Endothelial cell (in vitro differentiated cells): ENCODE data around the gene CAPN1. TPM values are rescaled to one million over a fixed set of nuclear protein-coding genes. Genes with fewer than 3 reads are reported as not detected.
"Not testable (repeated sequence)": the region's sequence is repeated elsewhere in the genome, so short reads cannot be mapped to it uniquely, and the experiment has no call there.

Experiments
- DNase-seq: peaks from one replicate; pipeline ENCODE4 v3.0.0; 2021; ENCODE audit warnings: low spot score
- H3K27ac Mint-ChIP-seq: one replicate; pipeline ENCODE4 v1.8.0; 2021; ENCODE audit warnings: mixed read lengths, inconsistent platforms; ENCODE audit not compliant: unreplicated experiment
- H3K27me3 Mint-ChIP-seq: one replicate; pipeline ENCODE4 v1.8.0; 2021; ENCODE audit warnings: mild to moderate bottlenecking, moderate library complexity, mixed read lengths, inconsistent platforms; ENCODE audit not compliant: unreplicated experiment
- H3K36me3 Mint-ChIP-seq: one replicate; pipeline ENCODE4 v1.8.0; 2021; ENCODE audit warnings: mild to moderate bottlenecking, low read depth, mixed read lengths, inconsistent platforms; ENCODE audit not compliant: unreplicated experiment
- H3K4me1 Mint-ChIP-seq: one replicate; pipeline ENCODE4 v1.8.0; 2021; ENCODE audit warnings: mild to moderate bottlenecking, mixed read lengths, inconsistent platforms; ENCODE audit not compliant: unreplicated experiment
- H3K4me3 Mint-ChIP-seq: one replicate; pipeline ENCODE4 v1.8.0; 2021; ENCODE audit warnings: mild to moderate bottlenecking, mixed read lengths, inconsistent platforms; ENCODE audit not compliant: unreplicated experiment
- H3K9me3 Mint-ChIP-seq: one replicate; pipeline ENCODE4 v1.8.0; 2021; ENCODE audit warnings: mixed read lengths, inconsistent platforms; ENCODE audit not compliant: unreplicated experiment
- total RNA-seq: library from RNA; stranded (reverse); fragmentation: NEBNext Ultra II Directional; extraction: Animal tissue kit (Norgen Biotek cat#: 25700); gene quantifications from one replicate; pipeline ENCODE4 v1.2.1, GENCODE V29; 2021; ENCODE audit not compliant: unreplicated experiment
- TF ChIP-seq, protein P1 (sequence below): fragments of 200-600 bp; sonication (generic); IDR thresholded peaks from one replicate; pipeline ENCODE4 v1.5.0; 2021; ENCODE audit warnings: antibody characterized with exemption; ENCODE audit not compliant: unreplicated experiment

Gene CAPN1
- total RNA-seq, 1 donor from 2014 or later = 148 TPM

DNA sequence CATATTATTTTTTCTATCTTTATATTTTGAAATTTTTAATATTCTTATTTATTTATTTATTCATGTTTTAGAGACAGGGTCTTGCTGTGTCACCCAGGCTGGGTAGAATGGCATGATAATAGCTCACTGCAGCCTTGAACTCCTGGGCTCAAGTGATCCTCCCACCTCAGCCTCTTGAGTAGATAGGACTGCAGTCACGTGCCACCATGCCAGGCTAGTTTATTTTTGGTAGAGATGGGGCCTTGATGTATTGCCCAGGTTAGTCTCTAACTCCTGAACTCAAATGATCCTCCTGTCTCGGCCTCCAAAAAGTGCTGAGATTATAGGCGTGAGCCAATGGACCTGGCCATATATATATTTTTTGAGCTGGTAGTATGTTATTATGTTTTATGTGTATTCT, 14.1 kb upstream of the CAPN1 start:
- Mint-ChIP-seq H3K9me3 (no peaks in the 10 kb centered on the region), H3K36me3 (no peaks in the 10 kb centered on the region), H3K4me3 (no peak overlapping the region), H3K27me3 (peaks cover 2% of the 10 kb centered on the region), H3K27ac (no peak overlapping the region), H3K4me1 (peaks cover 18% of the 10 kb centered on the region)
- TF ChIP-seq, protein P1, sequence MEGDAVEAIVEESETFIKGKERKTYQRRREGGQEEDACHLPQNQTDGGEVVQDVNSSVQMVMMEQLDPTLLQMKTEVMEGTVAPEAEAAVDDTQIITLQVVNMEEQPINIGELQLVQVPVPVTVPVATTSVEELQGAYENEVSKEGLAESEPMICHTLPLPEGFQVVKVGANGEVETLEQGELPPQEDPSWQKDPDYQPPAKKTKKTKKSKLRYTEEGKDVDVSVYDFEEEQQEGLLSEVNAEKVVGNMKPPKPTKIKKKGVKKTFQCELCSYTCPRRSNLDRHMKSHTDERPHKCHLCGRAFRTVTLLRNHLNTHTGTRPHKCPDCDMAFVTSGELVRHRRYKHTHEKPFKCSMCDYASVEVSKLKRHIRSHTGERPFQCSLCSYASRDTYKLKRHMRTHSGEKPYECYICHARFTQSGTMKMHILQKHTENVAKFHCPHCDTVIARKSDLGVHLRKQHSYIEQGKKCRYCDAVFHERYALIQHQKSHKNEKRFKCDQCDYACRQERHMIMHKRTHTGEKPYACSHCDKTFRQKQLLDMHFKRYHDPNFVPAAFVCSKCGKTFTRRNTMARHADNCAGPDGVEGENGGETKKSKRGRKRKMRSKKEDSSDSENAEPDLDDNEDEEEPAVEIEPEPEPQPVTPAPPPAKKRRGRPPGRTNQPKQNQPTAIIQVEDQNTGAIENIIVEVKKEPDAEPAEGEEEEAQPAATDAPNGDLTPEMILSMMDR = no peak
- no peak for DNase-seq

DNA sequence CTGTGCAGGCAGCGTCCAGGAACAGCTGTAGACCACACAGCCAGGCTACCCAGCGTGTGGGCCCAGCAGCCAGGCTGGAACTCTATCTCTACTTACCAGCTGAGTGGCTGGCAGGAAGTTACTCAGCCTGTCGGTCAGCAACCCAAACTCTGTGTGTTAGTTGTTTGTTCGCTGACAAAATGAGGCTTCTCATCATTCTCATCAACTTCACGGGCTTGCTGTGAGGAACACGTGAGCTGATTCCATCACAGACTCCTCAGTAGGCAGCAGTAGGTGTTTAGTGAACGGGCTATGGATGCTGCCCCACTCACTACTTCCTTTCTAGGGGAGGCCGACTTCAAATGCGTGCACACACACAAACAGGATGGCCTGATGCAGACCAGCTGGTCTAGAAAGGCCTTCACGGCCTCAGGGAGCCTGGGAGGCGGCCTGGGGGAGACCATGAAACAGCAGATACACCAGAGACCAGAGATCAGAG, 12.5 kb upstream of the CAPN1 start:
- H3K4me3 Mint-ChIP-seq = no peak overlapping the region
- H3K27ac Mint-ChIP-seq = peak overlapping the region; percentile 87
- no peaks in the 10 kb centered on the region for H3K36me3 Mint-ChIP-seq
- TF ChIP-seq, protein P1 = no peak
- peaks cover 2% of the 10 kb centered on the region for H3K27me3 Mint-ChIP-seq
- peaks cover 18% of the 10 kb centered on the region for H3K4me1 Mint-ChIP-seq
- DNase-seq = no peak
- no peaks in the 10 kb centered on the region for H3K9me3 Mint-ChIP-seq

DNA sequence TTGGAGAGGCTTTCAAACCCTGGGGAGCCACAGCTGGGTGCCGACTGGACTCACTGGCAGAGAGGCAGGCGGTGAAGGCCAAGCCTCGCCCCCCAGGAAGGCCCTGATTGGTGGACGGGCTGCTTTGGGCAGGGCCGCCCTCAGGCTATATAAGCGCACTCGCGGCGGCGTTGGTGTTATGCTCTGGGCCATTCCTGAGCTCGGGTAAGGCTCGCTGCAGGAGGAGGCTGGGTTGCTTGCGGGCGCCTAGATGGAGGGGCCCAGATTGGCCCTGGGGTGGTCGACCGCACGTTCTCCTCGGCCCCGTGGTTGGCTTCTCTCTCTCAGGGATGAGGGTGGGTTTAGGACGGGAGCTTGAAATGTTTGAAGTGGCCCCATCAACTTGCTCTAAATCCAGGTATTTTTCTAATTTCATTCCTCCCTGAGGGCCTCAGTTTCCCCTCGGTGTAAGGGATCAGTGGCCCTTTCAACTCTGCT, 11.6 kb upstream of the CAPN1 start, which contains the start of gene SPDYC:
TSS of gene SPDYC (plus strand) at position 176 of the 477 bp plus-strand sequence. CDS start 1,125 bp downstream, outside the sequence.
- H3K9me3 Mint-ChIP-seq = no peaks in the 10 kb centered on the region
- no peaks in the 10 kb centered on the region for H3K36me3 Mint-ChIP-seq
- TF ChIP-seq, protein P1 = no peak
- no peak within 1 kb of the TSS for H3K4me3 Mint-ChIP-seq
- H3K4me1 Mint-ChIP-seq = peaks cover 18% of the 10 kb centered on the region
- peaks cover 2% of the 10 kb centered on the region for H3K27me3 Mint-ChIP-seq
- DNase-seq = no peak
- H3K27ac Mint-ChIP-seq = peak within 1 kb of the TSS; percentile 87

DNA sequence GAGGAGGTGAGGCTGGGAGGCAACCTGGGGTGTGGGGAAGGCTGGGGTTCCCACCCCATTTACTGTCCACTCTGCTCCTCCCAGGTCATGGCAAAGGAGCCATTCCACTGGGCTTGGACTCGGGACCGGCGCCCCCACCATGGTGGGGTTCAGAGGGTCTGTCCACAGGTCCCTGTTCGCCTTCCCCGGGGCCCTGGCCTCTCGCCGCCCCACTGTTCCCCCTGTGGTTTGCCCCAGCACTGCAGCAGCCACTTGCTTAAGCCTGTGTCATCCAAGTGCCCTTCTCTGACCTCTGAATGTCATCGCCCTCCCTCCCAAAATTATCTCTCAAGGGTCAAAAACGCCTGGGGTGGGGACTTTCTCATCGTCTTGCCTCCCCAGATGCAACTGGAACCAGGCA, 9.1 kb upstream of the CAPN1 start:
- Mint-ChIP-seq H3K4me3 (no peak overlapping the region), H3K27ac (no peak overlapping the region), H3K27me3 (peaks cover 2% of the 10 kb centered on the region), H3K4me1 (peaks cover 12% of the 10 kb centered on the region), H3K36me3 (no peaks in the 10 kb centered on the region), H3K9me3 (no peaks in the 10 kb centered on the region)
- DNase-seq = no peak
- TF ChIP-seq, protein P1 = no peak

DNA sequence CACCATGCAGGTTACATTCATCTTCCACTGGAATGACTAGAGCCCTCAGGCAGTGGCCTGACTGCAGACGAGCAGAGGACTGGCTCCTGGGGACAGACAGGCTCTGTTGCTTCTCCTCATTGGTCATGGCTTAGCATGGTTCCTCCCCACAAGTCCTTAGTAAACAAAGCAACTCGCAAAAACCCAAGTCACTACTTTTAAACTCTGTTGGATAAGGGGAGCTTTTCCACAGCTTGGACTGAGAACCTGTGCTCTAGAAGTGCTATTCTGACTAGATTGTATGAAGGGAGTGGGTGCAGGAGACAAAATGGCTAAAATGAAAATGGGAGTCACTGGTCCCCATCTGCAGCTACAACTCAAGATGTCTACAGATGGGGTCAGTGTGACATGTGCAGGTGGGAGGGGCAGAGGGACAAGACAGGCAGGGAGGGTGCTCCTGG, 7.1 kb upstream of the CAPN1 start:
- not testable (repeated sequence) for H3K4me1 Mint-ChIP-seq, DNase-seq, H3K9me3 Mint-ChIP-seq, H3K27ac Mint-ChIP-seq, H3K36me3 Mint-ChIP-seq, H3K27me3 Mint-ChIP-seq, H3K4me3 Mint-ChIP-seq
